GM18519 (cell line): ENCODE measurements around the gene CALHM1.

ENCODE experiments used
- ATAC-seq: cut with Tn5 transposase; IDR thresholded peaks from one replicate; pipeline ENCODE4 v1.9.1; 2021; ENCODE audit warnings: mild to moderate bottlenecking, moderate library complexity; ENCODE audit not compliant: unreplicated experiment, low FRiP score

Gene CALHM1

DNA sequence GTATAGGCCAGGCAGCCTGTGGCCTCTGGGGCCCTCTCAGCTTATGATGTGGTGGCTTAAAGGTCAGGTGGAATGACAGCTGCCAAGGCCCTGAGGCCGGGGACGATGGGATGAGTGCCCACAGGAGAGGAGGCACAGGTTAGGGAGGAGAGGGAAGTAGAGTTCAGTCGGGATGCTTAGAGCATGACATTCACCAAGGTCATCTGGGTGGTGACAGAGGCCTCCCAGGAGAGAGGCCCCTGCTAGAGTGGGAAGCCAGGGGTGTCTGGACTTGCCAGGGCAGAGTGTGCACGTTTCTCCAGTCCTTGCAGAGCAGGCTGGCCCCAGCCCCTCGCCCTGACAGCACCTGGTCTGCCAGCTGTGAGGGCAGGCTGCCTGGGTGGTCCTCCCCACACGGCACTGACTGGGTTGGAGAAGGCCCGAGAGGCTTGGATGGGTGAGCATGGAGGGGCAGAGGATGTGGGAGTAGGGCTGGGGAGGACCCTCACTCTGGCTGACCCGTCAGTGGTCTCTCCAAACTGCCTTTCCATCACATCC, 1.5 kb downstream of the CALHM1 start:
- ATAC-seq: no peak

DNA sequence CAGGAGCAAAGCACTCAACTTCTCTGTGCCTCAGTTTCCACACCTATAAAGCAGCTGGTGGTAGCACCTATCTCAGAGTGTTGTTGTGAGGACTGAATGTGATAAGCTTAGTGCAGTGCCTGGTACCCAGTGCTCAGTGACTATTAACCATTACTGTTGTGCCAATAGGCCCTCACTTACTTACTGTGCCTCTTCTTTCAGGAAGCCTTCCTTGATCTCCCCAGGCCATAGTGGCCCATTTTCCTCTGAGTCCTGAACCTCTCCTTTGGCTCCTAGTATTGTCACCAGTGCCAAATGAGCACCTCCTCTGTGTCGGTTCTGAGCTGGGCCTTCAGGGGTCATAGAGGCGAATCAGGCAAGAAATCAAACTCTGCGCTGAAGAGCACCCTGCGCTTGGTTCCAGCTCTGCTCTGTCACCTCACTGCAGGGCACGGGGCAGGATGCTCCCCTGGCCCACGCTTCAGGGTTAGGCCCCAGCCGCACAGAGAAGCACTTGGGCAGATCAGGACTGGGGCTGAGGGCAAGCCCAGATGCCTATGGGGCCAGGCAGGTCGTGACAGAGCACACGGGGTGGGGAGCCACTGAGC, 2.5 kb downstream of the CALHM1 start:
- no peak for ATAC-seq

DNA sequence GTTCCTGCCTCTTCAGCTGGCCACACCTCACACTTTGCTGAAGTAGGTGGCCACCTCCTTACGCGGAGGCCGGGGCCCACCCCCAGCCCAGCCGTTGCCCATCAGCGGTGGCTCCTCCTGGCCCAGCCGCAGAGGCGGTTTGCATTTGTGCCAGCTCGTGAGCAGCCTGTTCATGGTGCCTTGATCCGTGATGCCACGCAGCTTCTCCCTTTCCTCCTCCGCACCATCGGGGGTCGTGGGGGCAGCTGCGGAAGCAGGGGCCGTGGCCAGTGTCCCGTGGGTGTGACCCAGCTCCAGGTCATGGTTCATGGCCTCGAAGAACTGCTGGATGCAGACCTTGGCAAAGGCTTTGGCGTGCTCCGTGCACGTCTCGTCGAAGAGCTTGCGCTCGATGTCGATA, 3.5 kb downstream of the CALHM1 start:
- ATAC-seq: no peak

DNA sequence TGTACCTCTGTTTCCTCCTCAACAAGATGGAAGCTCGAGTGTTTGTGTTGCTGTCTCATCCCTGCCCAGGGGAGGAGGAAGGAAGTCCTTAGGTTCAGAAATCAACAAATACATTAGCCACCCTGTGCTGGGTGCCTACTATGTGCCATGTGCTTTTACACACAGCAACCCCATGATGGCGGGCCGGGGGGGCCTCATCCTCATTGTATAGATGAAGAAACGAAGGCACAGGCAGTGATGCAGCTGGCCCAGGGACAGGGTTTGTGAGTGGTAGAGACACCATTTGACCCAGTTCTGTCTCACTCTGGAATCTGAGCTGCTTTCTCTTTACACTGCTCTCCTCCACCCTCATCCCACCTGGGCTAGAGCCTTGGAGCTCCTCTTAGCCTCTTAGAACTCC, 4.7 kb downstream of the CALHM1 start:
- ATAC-seq: no peak

DNA sequence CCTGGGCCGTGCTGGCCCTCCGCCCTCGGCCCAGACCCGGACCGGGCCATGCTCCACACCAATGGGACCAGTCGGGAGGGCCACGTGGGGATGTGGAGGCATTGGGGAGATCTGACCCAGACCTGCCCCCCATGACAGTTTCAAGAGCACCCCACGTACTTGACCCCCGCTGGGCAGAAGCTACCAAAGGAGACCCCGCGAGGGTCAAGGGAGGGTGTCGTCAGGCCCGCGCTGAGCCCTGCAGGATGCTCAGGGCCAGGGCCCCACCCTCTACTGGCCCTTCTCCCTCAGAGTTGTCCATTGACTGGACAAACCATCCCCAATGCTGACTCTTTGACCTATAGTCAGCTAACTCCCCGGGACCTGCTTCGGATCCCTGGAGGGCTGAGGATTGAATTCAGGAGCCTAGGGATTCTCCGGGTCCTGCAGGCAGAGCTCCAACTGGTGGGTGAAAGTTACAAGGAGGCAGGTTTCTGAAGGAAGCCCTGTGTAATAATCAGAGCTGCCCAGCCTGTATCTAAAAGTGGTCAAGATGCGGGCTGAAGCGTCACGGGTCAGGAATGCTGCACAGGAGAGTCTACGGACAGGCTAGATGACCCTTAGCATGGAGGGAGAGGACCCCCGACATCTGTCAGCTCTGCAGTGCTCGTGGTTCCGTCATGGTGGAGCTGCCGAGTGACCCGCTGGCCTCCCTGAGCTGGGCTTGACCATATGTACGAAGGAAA, 6.0 kb downstream of the CALHM1 start:
- no peak for ATAC-seq

DNA sequence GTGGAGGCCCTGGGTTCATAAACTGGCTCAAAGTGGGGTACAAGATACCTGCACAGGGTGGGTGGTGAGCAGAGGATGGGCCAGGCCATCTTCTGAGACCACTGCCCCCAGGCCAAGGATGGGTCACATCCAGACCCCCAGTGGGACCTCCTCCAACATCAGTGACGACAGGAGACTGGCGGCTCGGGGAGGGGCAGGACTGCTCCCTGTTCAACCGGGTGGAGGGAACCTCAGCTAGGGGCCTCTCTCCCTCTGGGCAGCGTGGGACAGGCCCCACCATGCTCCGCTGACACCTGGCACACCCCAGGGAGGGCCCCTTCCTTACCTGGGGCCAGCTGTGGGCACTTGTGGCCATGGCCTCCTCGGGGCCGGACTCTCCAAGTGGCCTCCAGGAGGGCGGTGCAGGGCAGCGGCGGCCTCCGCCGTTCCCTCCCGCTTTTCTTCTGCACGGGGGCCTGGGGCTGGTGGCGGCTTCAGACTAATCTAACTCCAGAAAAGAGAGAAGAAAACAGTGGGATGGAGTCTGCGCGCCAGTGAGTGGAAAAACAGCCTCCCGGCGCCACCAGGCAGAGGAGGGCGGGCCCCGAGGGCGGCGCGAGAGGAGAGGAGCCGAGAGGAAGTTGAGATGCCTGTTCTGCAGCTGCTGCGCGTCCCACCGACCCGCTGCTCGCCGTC, 6.7 kb downstream of the CALHM1 start, which contains the start of gene CALHM2:
Gene CALHM2, minus strand, starts transcription at position 540 of the 675 bp plus-strand sequence. CDS start 2,429 bp downstream, outside the sequence.
- no peak for ATAC-seq

DNA sequence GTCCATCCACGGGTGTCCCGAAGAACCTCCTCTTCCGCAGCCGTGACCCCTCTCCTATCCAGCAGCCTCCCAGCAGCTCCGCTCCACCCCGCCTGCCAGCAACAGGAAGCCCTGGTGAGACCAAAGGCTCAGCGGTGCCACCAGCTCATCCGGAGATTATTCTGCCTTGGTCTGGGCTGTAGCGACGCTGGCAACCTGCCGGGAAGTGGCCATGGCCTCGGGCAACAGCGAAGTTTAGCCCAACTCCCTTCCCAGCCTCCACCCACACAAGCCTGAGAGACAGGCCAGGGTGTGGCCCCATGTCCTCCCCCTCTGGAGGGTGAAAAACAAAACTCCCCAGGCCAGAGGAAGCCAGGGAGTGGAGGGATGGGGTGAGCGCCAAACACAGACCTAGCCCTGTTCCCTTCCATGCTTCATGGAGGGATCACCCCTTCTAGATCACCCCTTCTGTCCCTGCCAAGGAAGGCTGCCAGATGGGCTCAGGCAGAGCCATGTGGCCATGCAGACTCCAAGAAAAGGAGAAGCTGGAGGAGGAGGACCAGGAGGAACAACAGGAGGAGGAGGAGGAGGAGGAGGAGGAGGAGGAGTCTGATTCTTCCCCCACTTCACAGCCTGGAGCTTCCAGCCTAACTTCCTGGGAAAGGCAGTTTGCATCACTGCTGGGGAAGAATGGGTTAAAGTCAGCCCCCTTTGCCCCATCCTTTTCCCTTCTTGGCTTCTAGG, 7.4 kb downstream of the CALHM1 start:
- no peak for ATAC-seq

DNA sequence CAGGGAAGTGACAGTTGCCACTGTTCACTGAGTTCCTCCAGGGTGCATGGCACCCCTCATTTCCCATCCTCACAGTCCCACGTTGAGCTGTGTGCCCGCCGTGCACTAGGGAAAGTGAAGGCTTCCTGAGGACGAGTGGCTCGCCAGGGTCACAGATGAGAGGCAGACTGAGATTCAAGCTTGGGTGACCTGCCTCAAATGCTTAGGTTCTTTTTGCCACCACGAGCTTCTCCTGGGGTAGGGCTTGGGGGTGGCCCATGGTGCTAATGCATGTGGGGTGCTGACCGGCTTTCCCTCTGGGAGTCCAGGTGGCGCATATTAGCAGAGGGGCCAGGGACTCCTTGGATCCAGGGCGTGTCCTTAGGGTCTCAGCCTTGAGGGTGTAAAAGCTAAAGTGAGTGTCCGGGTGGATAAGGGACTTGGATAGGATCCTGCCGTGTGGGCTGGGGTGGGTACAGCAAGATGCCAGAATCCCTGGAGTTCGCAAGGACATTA, 8.5 kb downstream of the CALHM1 start:
- no peak for ATAC-seq

DNA sequence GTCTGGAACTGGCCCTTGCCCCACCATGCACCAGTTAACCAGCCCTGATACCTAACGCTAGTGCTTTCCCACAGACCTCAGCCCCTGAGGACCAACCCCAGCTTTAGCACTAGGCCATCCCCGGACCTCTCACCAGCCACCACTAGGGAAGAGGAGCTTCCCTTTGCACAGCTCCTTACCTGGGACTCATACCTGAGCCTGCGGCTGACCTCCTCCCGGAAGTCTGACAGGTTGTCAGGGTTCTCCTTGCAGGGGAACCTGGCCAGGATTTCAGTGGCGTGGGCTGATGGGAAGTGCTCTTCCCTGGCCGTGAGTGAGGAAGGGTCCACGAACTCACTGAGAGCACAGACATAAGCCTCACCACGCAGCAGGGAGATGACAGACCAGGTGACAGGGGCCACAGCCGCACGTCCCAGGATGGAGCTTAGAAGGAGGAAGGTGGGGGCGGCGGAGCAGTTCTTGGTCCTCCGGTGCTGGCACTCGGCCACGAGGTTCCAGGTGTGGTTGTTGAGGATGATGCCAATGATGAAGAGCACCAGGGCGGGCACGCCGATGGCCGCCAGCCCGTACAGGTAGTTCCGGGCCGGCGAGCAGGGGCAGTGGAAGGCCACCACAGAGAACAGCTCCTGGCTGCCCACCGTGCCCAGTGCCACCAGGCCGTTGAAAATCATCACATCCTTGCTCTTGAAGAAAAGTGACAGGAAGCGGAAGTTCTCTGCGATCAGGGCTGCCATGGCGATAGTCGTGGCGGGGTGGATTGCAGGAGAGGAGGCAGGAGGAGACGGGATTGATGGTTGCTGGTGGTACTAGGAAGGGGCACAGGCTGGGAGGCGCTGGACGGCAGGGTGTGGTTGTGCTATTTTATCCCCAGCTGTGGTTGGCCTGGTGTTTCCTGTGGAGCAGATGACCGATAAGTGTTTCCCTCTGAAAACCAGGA, 9.2 kb downstream of the CALHM1 start:
- ATAC-seq: no peak

DNA sequence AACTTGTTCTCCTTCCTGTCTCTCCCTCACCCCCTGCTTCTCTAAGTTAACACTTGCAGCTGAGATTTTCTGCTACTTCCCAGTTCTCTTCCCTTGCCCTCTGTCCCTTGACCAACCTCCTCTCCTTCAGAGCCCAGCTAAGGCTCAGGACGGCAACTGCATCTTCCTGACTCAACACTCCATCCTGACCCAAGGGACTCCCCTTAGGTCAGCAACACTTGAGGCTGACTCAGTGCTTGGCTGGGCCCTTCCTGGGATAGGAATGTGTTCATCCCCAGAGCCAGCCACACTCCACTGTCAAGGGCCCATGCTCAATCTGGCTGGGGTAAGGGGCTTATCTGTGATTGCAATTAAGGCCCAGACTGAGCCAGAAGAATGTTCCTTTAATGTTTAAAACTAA, 10.0 kb downstream of the CALHM1 start:
- ATAC-seq: no peak

DNA sequence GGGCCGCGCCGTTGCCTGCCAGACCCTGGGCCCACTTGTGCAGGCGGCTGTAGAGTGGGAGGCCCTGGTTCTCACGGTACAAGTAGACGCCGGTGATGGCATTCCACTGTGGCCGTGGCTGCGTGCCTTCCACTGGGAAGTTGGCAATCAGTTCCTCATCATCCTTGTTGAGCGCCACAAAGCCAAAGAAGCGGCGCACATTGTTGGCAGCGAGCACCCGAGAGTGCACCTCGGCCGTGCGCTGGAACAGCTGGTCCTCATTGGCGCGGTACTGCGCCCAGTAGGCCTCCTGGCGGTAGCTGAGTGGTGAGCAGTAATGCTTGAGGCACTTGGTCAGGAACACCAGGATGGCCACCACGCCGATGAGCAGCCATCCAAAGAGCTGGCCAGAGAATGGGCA, 11.5 kb downstream of the CALHM1 start:
- ATAC-seq: no peak

DNA sequence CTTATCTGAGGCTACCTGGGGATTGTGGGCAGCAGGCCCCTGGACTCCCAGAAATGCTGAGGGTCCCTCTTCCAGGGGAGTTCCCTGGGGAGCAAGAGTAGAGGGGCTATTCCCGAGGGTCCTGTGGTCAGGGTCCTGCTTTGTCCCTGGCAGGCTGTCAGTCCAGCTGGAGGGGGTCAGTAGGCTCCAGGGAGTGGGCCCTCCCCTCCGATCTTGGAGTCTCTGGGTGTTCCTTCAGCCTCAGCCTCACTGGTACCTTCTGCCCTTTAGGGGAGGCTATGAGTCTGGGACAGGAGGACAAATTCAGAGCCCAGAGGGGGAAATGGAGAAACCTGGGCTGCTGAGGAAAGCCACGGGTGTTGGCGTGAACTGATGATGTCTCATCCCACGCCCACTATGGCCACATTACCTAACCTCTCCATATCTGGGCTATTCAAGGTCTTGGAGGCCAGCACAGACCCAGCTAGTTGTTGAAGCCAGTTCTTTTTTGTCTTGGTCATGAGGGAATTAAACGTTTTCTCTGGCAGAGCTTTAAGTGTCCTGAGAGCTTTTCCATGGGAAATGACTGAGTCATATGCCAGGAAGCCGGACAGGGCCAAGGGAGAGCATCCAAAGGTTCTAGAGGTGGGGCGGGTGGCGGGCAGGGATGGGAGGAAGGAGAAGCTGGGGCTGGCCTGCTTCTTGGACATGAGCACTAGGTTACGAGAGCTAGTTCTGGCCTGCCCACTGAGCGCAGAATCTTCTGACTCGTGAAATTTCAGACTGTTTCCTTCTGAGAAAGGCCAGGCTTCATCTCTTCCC, 12.7 kb downstream of the CALHM1 start:
- no peak for ATAC-seq

DNA sequence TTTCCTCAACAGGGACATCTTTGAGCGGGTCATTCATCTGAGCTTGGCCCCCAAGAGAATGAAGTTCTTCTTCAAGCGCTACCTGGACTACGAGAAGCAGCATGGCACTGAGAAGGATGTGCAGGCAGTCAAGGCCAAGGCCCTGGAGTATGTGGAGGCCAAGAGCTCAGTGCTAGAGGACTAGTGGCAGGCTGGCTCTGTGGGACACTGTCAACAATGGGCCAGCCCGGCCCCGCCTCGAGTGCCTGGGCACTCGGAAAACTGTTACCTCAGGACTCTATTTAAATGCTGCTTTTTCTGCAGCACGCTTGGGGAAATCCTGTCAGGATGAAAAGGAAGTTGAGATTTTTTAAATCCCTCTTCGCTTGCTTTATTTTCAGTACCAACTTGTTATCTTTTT, 13.3 kb downstream of the CALHM1 start:
- ATAC-seq: no peak

DNA sequence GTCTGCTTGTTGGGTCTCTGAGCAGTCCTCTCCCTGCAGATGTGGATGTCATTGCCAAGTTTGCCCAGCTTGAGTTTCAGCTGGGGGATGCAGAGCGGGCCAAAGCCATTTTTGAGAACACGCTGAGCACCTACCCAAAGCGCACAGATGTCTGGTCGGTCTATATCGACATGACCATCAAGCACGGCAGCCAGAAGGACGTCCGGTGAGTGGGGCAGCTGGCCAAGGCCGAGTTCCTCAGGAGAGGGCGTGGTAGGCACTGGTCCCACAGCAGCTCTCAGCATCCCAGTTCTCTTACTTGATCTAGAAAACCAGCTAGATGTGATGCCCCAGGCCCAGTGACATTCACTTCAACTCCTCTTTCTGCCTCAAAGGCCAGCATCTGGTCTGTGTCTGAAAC, 14.2 kb downstream of the CALHM1 start:
- ATAC-seq: no peak

DNA sequence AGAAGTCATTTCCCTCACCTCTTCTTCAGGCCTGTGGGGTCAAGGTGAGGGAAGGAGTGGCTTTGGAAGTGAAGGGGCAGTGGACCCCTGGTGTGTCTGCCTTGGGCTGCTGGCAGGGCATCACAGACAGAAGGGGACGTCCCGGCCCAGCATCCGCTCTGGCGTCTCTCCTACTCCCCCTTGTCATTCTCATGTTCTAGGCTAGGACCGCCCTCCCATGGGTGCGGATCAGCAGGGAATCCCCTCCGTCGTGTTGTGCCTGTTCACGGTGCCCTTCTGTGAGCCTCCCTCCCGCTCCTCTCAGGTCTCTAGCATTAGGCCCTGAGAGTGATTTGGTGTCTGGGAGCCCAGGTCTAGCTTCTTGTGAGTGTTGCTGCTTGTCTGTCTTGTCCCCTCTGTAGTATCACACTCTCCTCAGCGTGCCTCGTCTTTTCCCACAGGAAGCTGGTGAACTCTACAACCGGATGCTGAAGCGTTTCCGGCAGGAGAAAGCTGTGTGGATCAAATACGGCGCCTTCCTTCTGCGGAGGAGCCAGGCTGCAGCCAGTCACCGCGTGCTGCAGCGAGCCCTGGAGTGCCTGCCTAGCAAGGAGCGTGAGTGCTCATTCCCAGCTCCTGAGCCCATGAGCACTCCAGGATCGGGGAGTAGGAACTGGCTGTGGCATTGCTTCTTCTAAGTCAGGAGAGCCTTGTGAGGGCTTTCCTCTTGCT, 15.1 kb downstream of the CALHM1 start:
- ATAC-seq: no peak

DNA sequence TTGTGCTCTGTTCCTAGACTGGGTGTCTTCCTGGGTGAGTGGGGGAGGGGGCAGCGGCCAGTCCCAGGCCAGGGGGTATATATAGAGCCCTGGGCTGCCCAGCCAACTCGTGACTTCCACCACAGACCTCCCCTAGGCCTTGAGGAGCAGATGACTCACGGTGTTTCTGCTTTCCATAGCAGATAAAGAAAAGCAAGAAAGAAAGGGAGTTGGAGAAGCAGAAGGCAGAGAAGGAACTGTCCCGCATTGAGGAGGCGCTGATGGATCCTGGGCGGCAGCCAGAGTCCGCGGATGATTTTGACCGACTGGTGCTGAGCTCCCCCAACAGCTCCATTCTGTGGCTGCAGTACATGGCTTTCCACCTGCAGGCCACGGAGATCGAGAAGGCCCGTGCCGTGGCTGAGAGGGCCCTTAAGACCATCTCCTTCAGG, 16.7 kb downstream of the CALHM1 start:
- ATAC-seq: no peak

DNA sequence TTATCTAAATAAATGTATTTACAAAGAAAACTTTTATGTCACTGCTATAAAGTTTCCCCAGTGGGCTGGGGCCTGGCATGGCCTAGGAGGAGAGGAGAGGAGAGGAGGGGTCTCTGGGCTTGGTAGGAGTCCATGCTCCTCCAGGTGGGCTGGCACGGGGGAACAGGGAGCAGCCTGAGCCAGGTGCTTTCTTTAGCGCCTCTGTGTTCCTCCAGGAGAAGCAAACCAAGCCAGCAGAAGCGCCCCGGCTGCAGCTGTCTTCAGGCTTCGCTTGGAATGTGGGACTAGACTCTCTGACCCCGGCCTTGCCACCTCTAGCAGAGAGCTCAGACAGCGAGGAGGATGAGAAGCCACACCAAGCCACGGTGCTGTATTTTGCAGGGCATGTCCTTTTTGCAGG, 17.1 kb downstream of the CALHM1 start:
- ATAC-seq: no peak

DNA sequence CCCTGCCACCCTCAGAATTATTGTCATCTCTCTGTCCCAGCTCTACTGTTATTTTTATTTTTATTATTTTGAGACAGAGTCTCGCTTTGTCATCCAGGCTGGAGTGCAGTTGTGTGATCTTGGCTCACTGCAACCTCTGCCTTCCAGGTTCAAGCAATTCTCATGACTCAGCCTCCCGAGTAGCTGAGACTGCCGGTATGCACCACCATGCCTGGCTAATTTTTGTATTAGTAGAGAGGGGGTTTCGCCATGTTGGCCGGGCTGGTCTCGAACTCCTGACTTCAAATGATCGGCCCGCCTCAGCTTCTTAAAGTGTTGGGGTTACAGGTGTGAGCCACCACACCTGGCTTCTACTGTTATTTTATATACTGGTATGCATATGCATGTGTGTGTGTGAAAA, 17.5 kb downstream of the CALHM1 start:
- no peak for ATAC-seq
